T-helper 2 cell treated with Interferon-gamma antibody and Interleukin-4, amounts not matched to agents 5 μg/mL and 100 μg/mL, for 36 hours (primary cell): ENCODE measurements around the gene FHOD3.

ENCODE experiments used
- DNase-seq: peaks from one replicate; pipeline ENCODE4 v3.0.0; 2021; ENCODE audit warnings: low spot score
- H3K27ac Mint-ChIP-seq: one replicate; pipeline ENCODE4 v1.8.0; 2021; ENCODE audit warnings: mild to moderate bottlenecking, mixed read lengths
- H3K27me3 Mint-ChIP-seq: one replicate; pipeline ENCODE4 v1.8.0; 2021; ENCODE audit warnings: low read depth, mixed read lengths
- H3K36me3 Mint-ChIP-seq: one replicate; pipeline ENCODE4 v1.8.0; 2021; ENCODE audit warnings: low read depth, mixed read lengths
- H3K4me1 Mint-ChIP-seq: one replicate; pipeline ENCODE4 v1.8.0; 2021; ENCODE audit warnings: low read depth, mixed read lengths
- H3K4me3 Mint-ChIP-seq: one replicate; pipeline ENCODE4 v1.8.0; 2022; ENCODE audit warnings: mild to moderate bottlenecking, moderate library complexity, mixed read lengths
- H3K9me3 Mint-ChIP-seq: one replicate; pipeline ENCODE4 v1.8.0; 2021; ENCODE audit warnings: mixed read lengths

The FHOD3 gene

DNA sequence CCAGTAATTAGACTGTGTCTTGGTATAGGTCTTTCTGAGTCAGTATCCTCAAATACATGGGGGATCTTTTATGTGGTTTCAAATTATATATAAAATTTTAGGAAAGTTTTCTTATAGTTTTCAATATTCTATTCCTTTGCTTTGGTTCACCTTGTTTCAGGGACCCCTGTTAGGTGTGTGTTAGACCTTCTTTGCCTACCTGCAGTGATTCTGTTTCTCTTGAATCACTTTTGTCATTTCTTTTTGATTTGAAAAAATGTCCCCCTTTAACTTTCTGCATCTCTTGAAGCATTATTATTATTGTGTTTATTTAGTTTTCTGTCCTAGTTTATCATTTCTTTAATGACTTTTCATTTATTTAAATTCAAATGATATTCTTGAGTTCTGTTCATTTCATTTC lies 98.7 kb downstream of the FHOD3 start:
- Mint-ChIP-seq H3K27ac (no peak overlapping the region), H3K36me3 (no peaks in the 10 kb centered on the region), H3K4me3 (no peak overlapping the region), H3K9me3 (peaks cover 9% of the 10 kb centered on the region), H3K4me1 (no peaks in the 10 kb centered on the region), H3K27me3 (no peaks in the 10 kb centered on the region)
- DNase-seq, result no peak

- Mint-ChIP-seq H3K4me3 (no peak overlapping the region), H3K4me1 (no peaks in the 10 kb centered on the region), H3K36me3 (no peaks in the 10 kb centered on the region), H3K27ac (no peak overlapping the region), H3K27me3 (no peaks in the 10 kb centered on the region), H3K9me3 (peaks cover 9% of the 10 kb centered on the region)
- DNase-seq, result no peak
These were observed 99.5 kb downstream of the FHOD3 start for GRCh38 chr18:36397033-36397432.

DNA sequence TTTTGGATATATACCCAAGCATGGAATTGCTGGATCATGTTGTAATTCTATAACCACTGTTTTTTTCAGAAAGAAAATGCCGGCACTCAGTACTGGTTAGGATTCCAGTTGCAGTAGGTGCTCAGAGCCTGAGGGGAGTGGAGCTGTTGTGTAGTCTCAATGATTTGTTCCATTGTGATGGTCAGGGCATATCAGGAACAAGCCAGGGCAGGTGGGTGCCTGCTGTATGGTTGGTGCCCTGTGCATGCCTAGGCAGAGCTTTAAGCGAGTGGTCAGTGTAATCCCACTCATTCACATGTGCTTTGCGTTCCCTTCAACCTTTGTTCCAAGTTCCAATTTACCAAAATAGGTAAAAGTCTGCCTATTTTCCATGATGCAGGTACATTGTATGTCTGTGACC lies 100.9 kb downstream of the FHOD3 start:
- H3K27me3 Mint-ChIP-seq, result no peaks in the 10 kb centered on the region
- no peak for DNase-seq
- no peak overlapping the region for H3K27ac Mint-ChIP-seq
- H3K4me1 Mint-ChIP-seq, result no peaks in the 10 kb centered on the region
- H3K9me3 Mint-ChIP-seq, result peaks cover 9% of the 10 kb centered on the region
- no peak overlapping the region for H3K4me3 Mint-ChIP-seq
- H3K36me3 Mint-ChIP-seq, result no peaks in the 10 kb centered on the region

GRCh38 chr18:36399055-36399454 lies 101.5 kb downstream of the FHOD3 start:
- H3K4me3 Mint-ChIP-seq, result no peak overlapping the region
- peaks cover 9% of the 10 kb centered on the region for H3K9me3 Mint-ChIP-seq
- DNase-seq, result no peak
- H3K27me3 Mint-ChIP-seq, result no peaks in the 10 kb centered on the region
- H3K36me3 Mint-ChIP-seq, result no peaks in the 10 kb centered on the region
- no peaks in the 10 kb centered on the region for H3K4me1 Mint-ChIP-seq
- H3K27ac Mint-ChIP-seq, result no peak overlapping the region

DNA sequence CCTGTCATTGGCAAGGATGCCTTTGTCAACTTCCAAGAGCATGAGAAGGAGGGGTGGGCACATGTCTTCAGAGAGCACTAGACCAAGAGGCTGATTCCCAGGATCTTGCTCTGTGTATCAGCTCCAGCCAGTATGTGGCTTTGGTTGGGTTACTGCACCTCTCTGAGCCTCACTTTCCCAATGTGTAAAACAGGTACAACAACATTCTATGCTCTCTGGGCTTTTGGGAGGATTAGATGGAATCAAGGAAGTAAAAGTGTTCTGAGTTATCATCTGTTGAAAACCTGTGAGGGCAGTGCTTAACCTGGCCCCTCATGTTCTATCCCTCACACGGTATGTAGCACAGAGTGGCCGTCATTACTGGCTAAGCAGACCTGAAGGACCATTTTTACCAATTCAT lies 103.9 kb downstream of the FHOD3 start:
- H3K27ac Mint-ChIP-seq, result no peak overlapping the region
- H3K4me3 Mint-ChIP-seq, result no peak overlapping the region
- no peaks in the 10 kb centered on the region for H3K27me3 Mint-ChIP-seq
- H3K9me3 Mint-ChIP-seq, result peaks cover 6% of the 10 kb centered on the region
- no peaks in the 10 kb centered on the region for H3K4me1 Mint-ChIP-seq
- no peak for DNase-seq
- no peaks in the 10 kb centered on the region for H3K36me3 Mint-ChIP-seq

GRCh38 chr18:36402765-36403396 lies 105.4 kb downstream of the FHOD3 start:
- H3K4me3 Mint-ChIP-seq, result no peak overlapping the region
- H3K4me1 Mint-ChIP-seq, result no peaks in the 10 kb centered on the region
- H3K36me3 Mint-ChIP-seq, result no peaks in the 10 kb centered on the region
- H3K27me3 Mint-ChIP-seq, result no peaks in the 10 kb centered on the region
- H3K9me3 Mint-ChIP-seq, result no peaks in the 10 kb centered on the region
- H3K27ac Mint-ChIP-seq, result no peak overlapping the region
- no peak for DNase-seq

DNA sequence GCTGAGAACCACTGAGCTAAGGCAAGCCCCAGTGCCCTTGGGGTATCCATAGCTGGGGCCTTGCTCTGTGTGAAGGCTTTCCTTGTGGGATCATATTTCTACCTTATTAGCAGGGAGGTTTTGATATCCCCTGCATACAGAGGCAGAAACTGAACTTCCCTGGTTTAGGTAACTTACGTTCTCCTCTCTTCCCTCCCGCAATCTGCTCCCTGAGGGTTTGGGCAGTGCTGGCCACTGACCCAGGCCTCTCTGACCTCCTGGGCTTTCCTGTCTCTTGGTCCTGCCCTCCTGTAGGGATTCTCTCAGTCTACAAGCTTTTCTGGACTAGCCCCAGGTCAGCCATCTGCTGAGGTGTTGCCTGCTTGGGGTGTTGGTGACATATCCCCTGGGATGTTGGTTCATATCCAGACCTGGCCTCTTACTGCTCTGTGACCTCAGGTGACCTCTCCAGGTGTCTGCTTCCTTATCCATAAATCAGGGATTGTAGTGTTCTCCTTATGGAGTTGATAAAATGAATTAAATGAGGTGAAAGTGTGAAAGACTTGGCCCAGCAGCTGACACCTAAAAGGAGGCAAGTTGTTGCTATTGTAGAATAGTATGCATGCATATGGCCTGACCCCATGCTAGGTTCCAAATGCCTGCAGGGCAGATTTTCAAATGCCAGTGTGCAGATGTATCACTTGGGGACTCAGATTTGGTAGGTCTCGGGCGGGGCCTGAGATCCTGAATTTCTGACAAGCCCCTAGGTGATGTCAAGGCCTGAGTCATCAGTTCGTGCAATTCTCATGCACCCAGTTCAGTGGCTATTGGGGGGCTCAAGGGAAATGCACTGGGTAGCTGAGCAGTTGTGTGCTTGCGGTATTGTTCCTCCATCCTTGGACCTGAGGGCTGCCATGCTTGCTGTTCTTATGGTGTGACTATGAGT lies 106.6 kb downstream of the FHOD3 start:
- no peak for DNase-seq
- H3K4me3 Mint-ChIP-seq, result no peak overlapping the region
- H3K9me3 Mint-ChIP-seq, result no peaks in the 10 kb centered on the region
- no peaks in the 10 kb centered on the region for H3K4me1 Mint-ChIP-seq
- H3K36me3 Mint-ChIP-seq, result no peaks in the 10 kb centered on the region
- no peak overlapping the region for H3K27ac Mint-ChIP-seq
- no peaks in the 10 kb centered on the region for H3K27me3 Mint-ChIP-seq

DNA sequence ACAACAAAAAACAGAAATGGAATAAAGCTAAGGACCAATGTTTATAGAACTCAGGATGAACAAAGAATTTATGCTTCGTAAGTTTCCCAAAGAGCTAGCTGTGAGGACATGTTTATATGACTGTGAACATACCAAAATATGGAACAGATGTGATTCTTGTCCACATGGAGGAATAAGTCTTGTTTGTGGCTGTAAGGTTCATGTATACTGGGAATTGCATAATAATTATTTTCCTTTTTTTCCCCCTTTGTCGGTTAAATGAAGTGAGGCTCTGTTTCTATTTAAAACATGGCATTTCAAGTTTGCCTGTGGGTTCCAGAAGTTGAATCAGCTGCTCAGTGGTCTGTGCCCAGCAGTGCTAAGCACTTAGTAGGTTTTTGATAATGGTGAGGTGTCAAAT lies 108.1 kb downstream of the FHOD3 start:
- H3K36me3 Mint-ChIP-seq, result no peaks in the 10 kb centered on the region
- no peaks in the 10 kb centered on the region for H3K27me3 Mint-ChIP-seq
- H3K9me3 Mint-ChIP-seq, result no peaks in the 10 kb centered on the region
- H3K4me1 Mint-ChIP-seq, result no peaks in the 10 kb centered on the region
- no peak for DNase-seq
- H3K4me3 Mint-ChIP-seq, result no peak overlapping the region
- no peak overlapping the region for H3K27ac Mint-ChIP-seq

DNA sequence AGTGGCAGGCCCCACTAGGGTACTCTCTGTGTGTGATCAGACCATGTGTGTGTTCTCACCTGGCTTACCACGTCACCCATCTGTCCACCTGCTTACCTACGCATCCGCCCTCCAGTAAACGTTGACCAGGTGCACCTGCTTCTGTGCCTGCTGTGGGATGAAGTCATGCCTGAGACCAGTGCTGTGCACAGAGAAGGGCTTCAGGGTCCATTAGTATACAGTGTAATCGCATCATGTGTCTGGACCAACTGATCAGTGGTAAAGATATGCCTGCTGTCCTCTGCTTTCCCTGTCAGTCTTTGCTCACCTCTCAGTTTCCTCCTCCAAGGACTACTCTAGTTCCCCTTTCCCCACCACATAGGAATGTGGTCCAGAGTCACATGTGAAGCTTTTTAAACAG lies 109.3 kb downstream of the FHOD3 start:
- Mint-ChIP-seq H3K27me3 (no peaks in the 10 kb centered on the region), H3K4me1 (no peaks in the 10 kb centered on the region), H3K9me3 (no peaks in the 10 kb centered on the region), H3K4me3 (no peak overlapping the region), H3K27ac (no peak overlapping the region), H3K36me3 (no peaks in the 10 kb centered on the region)
- no peak for DNase-seq

GRCh38 chr18:36408606-36409005 lies 111.1 kb downstream of the FHOD3 start:
- Mint-ChIP-seq H3K9me3 (no peaks in the 10 kb centered on the region), H3K4me1 (no peaks in the 10 kb centered on the region), H3K4me3 (no peak overlapping the region), H3K36me3 (no peaks in the 10 kb centered on the region), H3K27me3 (no peaks in the 10 kb centered on the region), H3K27ac (no peak overlapping the region)
- DNase-seq, result no peak

DNA sequence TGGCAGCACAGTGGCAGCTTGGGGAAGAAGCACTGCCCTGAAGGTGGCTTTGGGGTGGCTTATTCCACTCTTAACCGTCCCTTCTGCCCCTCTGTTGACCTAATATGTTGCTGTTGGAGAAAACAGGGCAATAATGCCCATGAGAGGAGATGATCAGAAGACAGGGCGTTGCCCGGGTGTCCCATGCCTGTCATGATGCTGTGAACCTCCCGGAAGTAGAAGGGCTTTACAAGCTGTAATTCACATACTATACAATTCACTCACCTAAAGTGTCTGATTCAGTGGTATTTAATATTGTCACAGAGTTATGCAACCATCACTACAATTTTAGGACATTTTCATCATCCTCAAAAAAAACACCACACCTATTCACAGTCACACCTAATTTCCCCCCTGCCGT lies 112.3 kb downstream of the FHOD3 start:
- no peaks in the 10 kb centered on the region for H3K9me3 Mint-ChIP-seq
- no peaks in the 10 kb centered on the region for H3K36me3 Mint-ChIP-seq
- no peaks in the 10 kb centered on the region for H3K4me1 Mint-ChIP-seq
- no peak overlapping the region for H3K4me3 Mint-ChIP-seq
- no peak for DNase-seq
- no peaks in the 10 kb centered on the region for H3K27me3 Mint-ChIP-seq
- no peak overlapping the region for H3K27ac Mint-ChIP-seq

DNA sequence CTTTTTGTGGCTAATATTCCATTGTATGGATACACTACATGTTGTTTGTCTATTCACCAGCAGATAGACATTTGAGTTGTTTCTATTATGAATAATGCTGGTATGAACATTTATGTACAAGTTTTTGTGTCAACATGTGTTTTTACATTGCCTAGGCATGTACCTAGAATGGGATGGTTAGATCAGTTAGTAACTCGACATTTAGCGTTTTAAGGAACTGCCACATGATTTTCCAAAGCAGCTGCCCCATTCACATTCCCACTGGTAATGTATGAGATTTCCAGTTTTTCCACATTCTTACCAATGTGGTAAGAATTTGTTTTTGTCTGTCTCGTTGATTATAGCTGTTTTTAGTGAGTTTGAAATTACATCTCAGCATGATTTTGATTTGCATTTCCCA lies 112.8 kb downstream of the FHOD3 start:
- DNase-seq, result no peak
- Mint-ChIP-seq H3K27ac (no peak overlapping the region), H3K4me3 (no peak overlapping the region), H3K27me3 (no peaks in the 10 kb centered on the region), H3K9me3 (no peaks in the 10 kb centered on the region), H3K4me1 (no peaks in the 10 kb centered on the region), H3K36me3 (no peaks in the 10 kb centered on the region)

- H3K36me3 Mint-ChIP-seq, result no peaks in the 10 kb centered on the region
- no peak for DNase-seq
- no peak overlapping the region for H3K4me3 Mint-ChIP-seq
- H3K9me3 Mint-ChIP-seq, result no peaks in the 10 kb centered on the region
- H3K27me3 Mint-ChIP-seq, result no peaks in the 10 kb centered on the region
- no peaks in the 10 kb centered on the region for H3K4me1 Mint-ChIP-seq
- no peak overlapping the region for H3K27ac Mint-ChIP-seq
These were observed 114.2 kb downstream of the FHOD3 start for GRCh38 chr18:36411745-36412168.

DNA sequence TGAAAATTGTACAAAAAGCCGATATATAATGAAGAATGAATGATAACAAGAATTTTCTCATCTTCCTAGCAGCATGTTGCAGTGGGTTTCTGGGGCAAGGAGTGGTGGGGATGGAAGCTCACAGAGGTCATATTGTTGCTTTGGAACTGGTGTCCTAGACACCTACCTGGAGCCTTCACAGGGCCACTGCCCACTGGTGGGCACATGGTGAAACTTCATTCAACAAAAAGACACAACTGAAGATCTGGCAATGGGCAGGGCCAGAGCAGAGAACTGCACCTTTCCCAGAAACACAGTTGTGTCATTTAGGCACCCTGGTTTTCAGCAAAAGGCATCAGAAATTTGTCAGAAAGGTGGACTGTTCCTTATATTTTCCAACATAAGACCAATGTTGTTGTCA lies 115.3 kb downstream of the FHOD3 start:
- Mint-ChIP-seq H3K36me3 (no peaks in the 10 kb centered on the region), H3K9me3 (no peaks in the 10 kb centered on the region), H3K27me3 (no peaks in the 10 kb centered on the region), H3K4me1 (no peaks in the 10 kb centered on the region), H3K27ac (no peak overlapping the region), H3K4me3 (no peak overlapping the region)
- DNase-seq, result no peak
